Measurements from ENCODE around the gene MEGF6.
A peak's percentile ranks its signal among the peaks of the same experiment; 100 is the strongest.

Gene MEGF6

GRCh38 chr1:3618881-3619671 is 7.8 kb upstream of the MEGF6 start:
- WGBS (ENCODE audit: insufficient coverage, insufficient read length) = no CpG with 5 or more reads among the region's 21 CpGs
- no peaks in the 10 kb centered on the region for H3K36me3 ChIP-seq (ENCODE audit: control insufficient read depth, insufficient read depth, low read length)
- H3K27ac ChIP-seq (ENCODE audit: low read length) = no peak overlapping the region
- no peaks in the 10 kb centered on the region for H3K9me3 ChIP-seq (ENCODE audit: control insufficient read depth, insufficient read depth, low read length)
- H3K4me3 ChIP-seq (ENCODE audit: low read length) = no peak overlapping the region
- 0 out of 2 replicates have a peak, but pooled peaks cover 1% of the 10 kb centered on the region for H3K4me1 ChIP-seq (ENCODE audit: control insufficient read depth, insufficient read depth, low read length)
- DNase-seq (ENCODE audit: low read depth, low spot score) = no peak
- no peaks in the 10 kb centered on the region for H3K27me3 ChIP-seq (ENCODE audit: control insufficient read depth, insufficient read depth, low read length)

- Histone ChIP-seq H3K27me3 (ENCODE audit: control insufficient read depth, insufficient read depth, low read length) (no peaks in the 10 kb centered on the region), H3K4me1 (ENCODE audit: control insufficient read depth, insufficient read depth, low read length) (0 out of 2 replicates have a peak, but pooled peaks cover 4% of the 10 kb centered on the region), H3K27ac (ENCODE audit: low read length) (no peak overlapping the region), H3K4me3 (ENCODE audit: low read length) (no peak overlapping the region), H3K9me3 (ENCODE audit: control insufficient read depth, insufficient read depth, low read length) (no peaks in the 10 kb centered on the region), H3K36me3 (ENCODE audit: control insufficient read depth, insufficient read depth, low read length) (no peaks in the 10 kb centered on the region)
- DNase-seq (ENCODE audit: low read depth, low spot score) = no peak
- no CpG with 5 or more reads among the region's 9 CpGs for WGBS (ENCODE audit: insufficient coverage, insufficient read length)
Observed at GRCh38 chr1:3618531-3618880, 7.2 kb upstream of the MEGF6 start.

DNA sequence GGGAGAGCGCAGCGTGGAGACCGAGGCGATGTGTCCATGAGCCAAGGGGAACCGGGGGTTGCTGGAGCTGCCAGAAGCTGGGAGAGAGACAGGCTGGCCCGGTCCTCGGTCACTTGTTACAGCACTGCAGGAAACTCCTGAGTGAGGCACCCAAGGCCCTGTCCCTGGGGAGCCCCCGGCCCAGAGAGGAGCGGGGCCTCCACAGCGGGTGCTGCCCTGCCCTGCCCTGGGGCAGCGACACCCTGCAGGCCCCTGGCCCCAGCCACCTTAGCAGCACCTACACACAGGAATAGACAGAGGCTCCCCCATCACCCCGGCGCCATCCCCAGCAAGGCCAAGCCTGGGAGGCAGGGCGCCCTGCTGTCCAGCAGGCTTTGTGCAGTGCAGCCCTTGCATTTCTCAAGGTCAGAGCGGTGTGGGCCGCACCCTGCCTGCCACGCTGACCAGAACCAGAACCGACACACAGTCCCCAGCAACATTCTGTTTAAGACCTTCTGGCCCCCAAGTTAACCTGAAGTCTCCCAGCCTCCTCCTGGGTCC is 6.6 kb upstream of the MEGF6 start:
- H3K36me3 ChIP-seq (ENCODE audit: control insufficient read depth, insufficient read depth, low read length) = no peaks in the 10 kb centered on the region
- DNase-seq (ENCODE audit: low read depth, low spot score) = no peak
- WGBS (ENCODE audit: insufficient coverage, insufficient read length) = no CpG with 5 or more reads among the region's 18 CpGs
- H3K27ac ChIP-seq (ENCODE audit: low read length) = no peak overlapping the region
- H3K9me3 ChIP-seq (ENCODE audit: control insufficient read depth, insufficient read depth, low read length) = no peaks in the 10 kb centered on the region
- H3K4me3 ChIP-seq (ENCODE audit: low read length) = no peak overlapping the region
- H3K4me1 ChIP-seq (ENCODE audit: control insufficient read depth, insufficient read depth, low read length) = 0 out of 2 replicates have a peak, but pooled peaks cover 4% of the 10 kb centered on the region
- no peaks in the 10 kb centered on the region for H3K27me3 ChIP-seq (ENCODE audit: control insufficient read depth, insufficient read depth, low read length)

DNA sequence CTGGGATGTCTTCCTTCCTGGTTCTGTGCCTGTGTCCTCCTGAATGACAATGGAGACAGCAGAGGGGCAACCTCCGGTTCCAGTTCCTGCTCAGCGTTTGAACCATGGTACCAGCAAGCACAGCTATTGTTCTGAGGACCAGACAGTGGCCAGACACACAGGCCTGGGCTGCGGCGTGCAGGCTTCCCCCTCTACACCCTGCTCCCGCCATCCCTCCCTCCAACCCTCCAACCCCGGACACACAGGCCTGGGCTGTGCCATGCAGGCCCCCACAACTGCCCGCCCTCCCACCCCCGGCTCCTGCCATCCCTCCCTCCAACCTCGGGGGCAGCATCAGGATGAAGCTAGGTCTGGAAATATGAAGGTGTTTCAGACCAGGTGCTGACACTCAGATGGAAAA is 5.6 kb upstream of the MEGF6 start:
- H3K27me3 ChIP-seq (ENCODE audit: control insufficient read depth, insufficient read depth, low read length) = no peaks in the 10 kb centered on the region
- no peak overlapping the region for H3K4me3 ChIP-seq (ENCODE audit: low read length)
- 0 out of 2 replicates have a peak, but pooled peaks cover 4% of the 10 kb centered on the region for H3K4me1 ChIP-seq (ENCODE audit: control insufficient read depth, insufficient read depth, low read length)
- H3K36me3 ChIP-seq (ENCODE audit: control insufficient read depth, insufficient read depth, low read length) = no peaks in the 10 kb centered on the region
- no peaks in the 10 kb centered on the region for H3K9me3 ChIP-seq (ENCODE audit: control insufficient read depth, insufficient read depth, low read length)
- no peak overlapping the region for H3K27ac ChIP-seq (ENCODE audit: low read length)
- no CpG with 5 or more reads among the region's 9 CpGs for WGBS (ENCODE audit: insufficient coverage, insufficient read length)
- DNase-seq (ENCODE audit: low read depth, low spot score) = no peak

- H3K27ac ChIP-seq (ENCODE audit: low read length) = no peak overlapping the region
- no peak for DNase-seq (ENCODE audit: low read depth, low spot score)
- no peak overlapping the region for H3K4me3 ChIP-seq (ENCODE audit: low read length)
- WGBS (ENCODE audit: insufficient coverage, insufficient read length) = no CpG with 5 or more reads among the region's 20 CpGs
- no peaks in the 10 kb centered on the region for H3K36me3 ChIP-seq (ENCODE audit: control insufficient read depth, insufficient read depth, low read length)
- H3K9me3 ChIP-seq (ENCODE audit: control insufficient read depth, insufficient read depth, low read length) = no peaks in the 10 kb centered on the region
- peaks cover 6% of the 10 kb centered on the region; the same call in 1 of the 2 replicates for H3K4me1 ChIP-seq (ENCODE audit: control insufficient read depth, insufficient read depth, low read length)
- H3K27me3 ChIP-seq (ENCODE audit: control insufficient read depth, insufficient read depth, low read length) = no peaks in the 10 kb centered on the region
Observed at GRCh38 chr1:3614755-3615742, 3.7 kb upstream of the MEGF6 start.

DNA sequence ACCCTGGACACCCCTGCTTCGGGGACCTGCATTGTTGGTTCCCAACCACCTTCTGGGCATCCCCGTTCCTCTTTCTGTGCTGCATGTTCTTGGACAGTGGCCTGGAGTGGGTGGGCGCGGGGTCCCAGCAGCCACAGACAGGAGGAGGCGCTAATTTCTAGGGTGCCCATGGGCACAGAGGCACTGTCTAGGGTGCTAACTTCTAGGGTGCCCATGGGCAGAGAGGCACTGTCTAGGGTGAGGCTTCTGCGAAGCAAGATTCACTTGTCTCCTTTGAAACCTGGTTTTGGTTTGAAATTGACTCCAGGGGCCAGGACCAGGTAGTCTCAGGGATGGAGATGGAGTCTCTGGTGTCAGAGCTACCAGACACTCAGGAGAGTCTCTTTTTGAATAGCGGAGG is 815 bp upstream of the MEGF6 start:
- no CpG with 5 or more reads among the region's 7 CpGs for WGBS (ENCODE audit: insufficient coverage, insufficient read length)
- no peak overlapping the region for H3K27ac ChIP-seq (ENCODE audit: low read length)

DNA sequence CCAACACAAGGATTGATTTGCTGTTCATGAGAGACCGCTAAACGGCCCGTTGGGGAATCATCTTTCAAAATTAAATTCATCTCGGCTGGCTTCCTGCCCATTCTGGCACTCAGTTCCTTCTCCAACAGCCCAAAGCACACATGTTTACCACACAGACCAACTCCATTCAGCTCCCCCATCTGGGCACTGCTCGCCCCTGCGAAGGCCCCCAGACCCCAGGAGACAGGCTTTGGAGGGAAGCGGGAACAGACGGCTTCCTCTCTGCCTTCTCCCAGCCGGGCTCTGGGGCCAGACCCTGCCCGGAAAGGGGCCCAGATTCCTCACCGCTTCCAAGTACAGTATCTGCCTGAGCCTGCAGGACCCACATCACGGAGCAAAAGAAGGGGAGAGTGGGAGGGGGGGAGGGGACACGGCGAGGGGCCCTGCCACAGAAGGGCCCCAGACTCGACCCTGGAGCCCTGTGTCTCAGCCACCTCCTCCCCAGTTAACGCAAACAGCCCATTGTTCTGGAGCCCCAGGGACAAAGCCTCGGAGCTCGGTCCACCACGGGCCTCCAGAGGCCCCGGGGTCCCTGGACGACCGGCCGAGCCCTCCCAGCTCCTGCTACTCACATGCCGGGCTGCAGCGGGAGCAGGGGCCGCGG is 660 bp downstream of the MEGF6 start:
- no peaks in the 10 kb centered on the region for H3K36me3 ChIP-seq (ENCODE audit: control insufficient read depth, insufficient read depth, low read length)
- H3K9me3 ChIP-seq (ENCODE audit: control insufficient read depth, insufficient read depth, low read length) = no peaks in the 10 kb centered on the region
- no peak for DNase-seq (ENCODE audit: low read depth, low spot score)
- peak overlapping the region; percentile 60; the same call in 1 of the 2 replicates for H3K4me3 ChIP-seq (ENCODE audit: low read length)
- H3K27ac ChIP-seq (ENCODE audit: low read length) = no peak overlapping the region
- H3K27me3 ChIP-seq (ENCODE audit: control insufficient read depth, insufficient read depth, low read length) = no peaks in the 10 kb centered on the region
- H3K4me1 ChIP-seq (ENCODE audit: control insufficient read depth, insufficient read depth, low read length) = peaks cover 9% of the 10 kb centered on the region; the same call in 1 of the 2 replicates
- WGBS (ENCODE audit: insufficient coverage, insufficient read length) = no CpG with 5 or more reads among the region's 27 CpGs

More for the DNA sequence above, 815 bp upstream of the MEGF6 start:
- DNase-seq (ENCODE audit: low read depth, low spot score) = no peak
- Histone ChIP-seq H3K36me3 (ENCODE audit: control insufficient read depth, insufficient read depth, low read length) (no peaks in the 10 kb centered on the region), H3K9me3 (ENCODE audit: control insufficient read depth, insufficient read depth, low read length) (no peaks in the 10 kb centered on the region), H3K4me1 (ENCODE audit: control insufficient read depth, insufficient read depth, low read length) (peaks cover 9% of the 10 kb centered on the region; the same call in 1 of the 2 replicates), H3K27me3 (ENCODE audit: control insufficient read depth, insufficient read depth, low read length) (no peaks in the 10 kb centered on the region), H3K4me3 (ENCODE audit: low read length) (no peak overlapping the region)

DNA sequence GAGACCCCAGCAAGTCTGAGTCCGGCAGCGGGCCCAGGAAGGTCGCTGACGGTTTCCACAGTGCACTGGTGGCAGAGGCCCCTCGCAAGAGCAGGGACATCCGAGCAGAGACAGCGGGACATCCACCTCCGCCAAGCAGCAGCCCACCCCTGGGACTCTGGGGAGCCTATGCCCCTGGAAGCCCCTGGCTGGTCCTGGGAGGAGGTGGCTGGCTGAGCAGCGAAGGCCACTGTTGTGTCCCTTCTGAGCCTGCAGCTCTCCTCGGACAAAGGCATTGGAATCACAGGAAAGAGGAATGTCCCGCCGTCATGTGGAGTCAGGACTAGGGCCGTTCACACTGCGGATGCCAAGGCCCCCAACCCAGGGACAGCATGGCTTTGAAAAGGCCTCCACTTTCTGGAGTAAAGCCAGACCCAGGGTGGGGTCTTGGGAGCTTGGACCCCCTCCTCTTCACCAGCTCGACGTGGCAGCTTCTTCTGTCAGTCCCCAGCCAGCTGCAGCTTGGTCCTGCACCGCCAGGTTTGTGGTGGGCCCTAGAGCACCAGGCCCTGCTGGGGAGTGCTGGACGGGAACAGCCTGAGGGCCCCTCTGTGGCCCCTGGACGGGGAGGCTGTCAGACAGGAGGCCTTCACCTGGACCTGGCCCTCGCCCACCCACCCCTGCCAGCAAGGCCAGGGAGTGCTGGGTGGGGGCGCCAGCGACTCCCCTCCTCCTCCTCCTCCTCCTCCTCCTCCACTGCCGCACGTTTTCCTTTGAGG is 1.4 kb downstream of the MEGF6 start:
- H3K4me3 ChIP-seq (ENCODE audit: low read length) = no peak overlapping the region
- WGBS (ENCODE audit: insufficient coverage, insufficient read length) = no CpG with 5 or more reads among the region's 24 CpGs
- no peak overlapping the region for H3K27ac ChIP-seq (ENCODE audit: low read length)

GRCh38 chr1:3609016-3609768 is 2.1 kb downstream of the MEGF6 start:
- H3K36me3 ChIP-seq (ENCODE audit: control insufficient read depth, insufficient read depth, low read length) = no peaks in the 10 kb centered on the region
- no CpG with 5 or more reads among the region's 22 CpGs for WGBS (ENCODE audit: insufficient coverage, insufficient read length)
- no peak overlapping the region for H3K27ac ChIP-seq (ENCODE audit: low read length)
- no peaks in the 10 kb centered on the region for H3K9me3 ChIP-seq (ENCODE audit: control insufficient read depth, insufficient read depth, low read length)
- H3K4me3 ChIP-seq (ENCODE audit: low read length) = no peak overlapping the region
- no peaks in the 10 kb centered on the region for H3K27me3 ChIP-seq (ENCODE audit: control insufficient read depth, insufficient read depth, low read length)
- DNase-seq (ENCODE audit: low read depth, low spot score) = no peak
- H3K4me1 ChIP-seq (ENCODE audit: control insufficient read depth, insufficient read depth, low read length) = peaks cover 9% of the 10 kb centered on the region; the same call in 1 of the 2 replicates

More for the DNA sequence above, 1.4 kb downstream of the MEGF6 start:
- Histone ChIP-seq H3K36me3 (ENCODE audit: control insufficient read depth, insufficient read depth, low read length) (no peaks in the 10 kb centered on the region), H3K4me1 (ENCODE audit: control insufficient read depth, insufficient read depth, low read length) (peaks cover 9% of the 10 kb centered on the region; the same call in 1 of the 2 replicates), H3K27me3 (ENCODE audit: control insufficient read depth, insufficient read depth, low read length) (no peaks in the 10 kb centered on the region), H3K9me3 (ENCODE audit: control insufficient read depth, insufficient read depth, low read length) (no peaks in the 10 kb centered on the region)
- no peak for DNase-seq (ENCODE audit: low read depth, low spot score)
